Left kidney (tissue), 2 donors: ENCODE results near the gene IST1. TPM values are rescaled to one million over a fixed set of nuclear protein-coding genes. Genes with fewer than 3 reads are reported as not detected.
"Not testable (repeated sequence)": the region's sequence is repeated elsewhere in the genome, so short reads cannot be mapped to it uniquely, and the experiment has no call there.

Experiments used
- DNase-seq: peaks from one replicate; pipeline ENCODE4 v3.0.0-alpha.2; 2013
- polyA plus RNA-seq: library from polyadenylated mRNA; unstranded; fragments of 120-200 nt; gene quantifications from one replicate; pipeline ENCODE4 v1.2.1, GENCODE V29; 2013; ENCODE audit not compliant: insufficient read length

Gene IST1
- polyA plus RNA-seq, 1 donor = 359 TPM

- no peak for DNase-seq
Measured at GRCh38 chr16:71878911-71879310, 16.4 kb upstream of the IST1 start.

- DNase-seq = no peak
Measured at GRCh38 chr16:71880176-71880575, 15.2 kb upstream of the IST1 start.

DNA sequence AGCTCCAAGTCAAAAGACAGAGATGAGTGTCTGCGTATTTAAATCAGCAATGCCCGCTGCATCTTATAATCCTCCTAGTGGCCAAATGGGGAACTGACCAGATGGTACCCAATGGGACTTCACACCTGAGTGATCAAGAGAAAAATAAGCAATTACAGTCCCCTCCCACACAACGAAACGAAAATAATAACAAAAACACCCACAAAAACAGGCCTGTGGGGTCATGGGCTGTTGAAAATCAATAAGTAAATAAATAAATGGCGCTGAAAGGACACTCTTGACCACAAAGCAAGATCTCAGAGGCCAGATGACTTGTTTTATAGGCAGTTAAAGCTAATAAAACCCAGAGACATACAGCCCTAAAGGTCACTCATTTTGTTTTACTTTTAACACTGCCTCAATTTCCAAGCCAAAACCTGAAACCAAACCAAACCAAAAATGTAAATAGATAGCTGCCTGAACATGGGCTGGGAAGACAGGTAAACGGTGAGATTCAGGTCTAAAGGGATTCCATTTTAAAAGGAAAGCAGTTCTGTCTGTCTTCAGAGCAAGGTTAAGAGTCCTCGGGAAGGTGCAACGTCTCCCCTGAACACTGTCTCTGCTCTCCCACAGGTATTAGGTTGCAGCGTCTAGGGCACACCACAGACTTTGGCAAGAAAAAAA lies 12.7 kb upstream of the IST1 start:
- peak; percentile 87 for DNase-seq

GRCh38 chr16:71883168-71883848 lies 12.0 kb upstream of the IST1 start:
- peak; percentile 54 for DNase-seq

- peak; percentile 91 for DNase-seq
Measured at GRCh38 chr16:71883849-71884638, 11.3 kb upstream of the IST1 start, which contains the start of gene ZNF821. Gene ZNF821 (minus strand): TSS chr16:71884182. CDS start chr16:71879946, 4,236 bp downstream.

DNA sequence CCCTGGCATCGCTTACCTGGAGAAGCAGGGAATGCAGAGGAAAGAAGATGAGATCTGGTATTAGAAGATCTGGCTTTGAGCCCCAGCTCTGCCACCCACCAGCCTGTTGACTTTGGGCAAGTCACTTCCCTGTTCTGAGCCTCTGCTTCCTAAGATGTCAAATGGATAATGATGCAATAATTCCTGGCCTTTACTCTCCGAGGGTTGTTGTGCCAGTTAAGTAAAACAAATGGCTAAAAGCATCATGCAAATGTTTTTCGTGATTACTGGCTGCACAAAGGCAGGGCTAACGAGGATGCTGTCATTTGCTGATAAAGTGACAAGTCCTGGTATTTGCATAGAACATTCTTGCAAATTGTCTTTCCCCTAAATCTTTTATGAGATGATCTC lies 10.1 kb upstream of the IST1 start:
- DNase-seq = no peak

- no peak for DNase-seq
Measured at GRCh38 chr16:71889147-71889546, 6.2 kb upstream of the IST1 start.

DNA sequence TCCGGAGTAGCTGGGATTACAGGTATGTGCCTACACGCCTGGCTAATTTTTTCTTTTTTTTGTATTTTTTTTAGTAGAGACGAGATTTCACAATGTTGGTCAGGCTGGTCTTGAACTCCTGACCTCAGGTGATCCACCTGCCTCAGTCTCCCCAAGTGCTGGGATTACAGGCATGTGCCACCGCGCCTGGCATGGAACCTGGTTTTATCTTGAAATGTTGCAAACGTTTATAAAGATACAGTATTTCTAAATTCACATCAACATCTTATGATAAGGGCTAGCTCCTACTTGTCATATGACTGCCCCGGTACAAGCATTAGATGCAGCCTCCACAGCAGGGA lies 1.5 kb upstream of the IST1 start:
- no peak for DNase-seq

DNA sequence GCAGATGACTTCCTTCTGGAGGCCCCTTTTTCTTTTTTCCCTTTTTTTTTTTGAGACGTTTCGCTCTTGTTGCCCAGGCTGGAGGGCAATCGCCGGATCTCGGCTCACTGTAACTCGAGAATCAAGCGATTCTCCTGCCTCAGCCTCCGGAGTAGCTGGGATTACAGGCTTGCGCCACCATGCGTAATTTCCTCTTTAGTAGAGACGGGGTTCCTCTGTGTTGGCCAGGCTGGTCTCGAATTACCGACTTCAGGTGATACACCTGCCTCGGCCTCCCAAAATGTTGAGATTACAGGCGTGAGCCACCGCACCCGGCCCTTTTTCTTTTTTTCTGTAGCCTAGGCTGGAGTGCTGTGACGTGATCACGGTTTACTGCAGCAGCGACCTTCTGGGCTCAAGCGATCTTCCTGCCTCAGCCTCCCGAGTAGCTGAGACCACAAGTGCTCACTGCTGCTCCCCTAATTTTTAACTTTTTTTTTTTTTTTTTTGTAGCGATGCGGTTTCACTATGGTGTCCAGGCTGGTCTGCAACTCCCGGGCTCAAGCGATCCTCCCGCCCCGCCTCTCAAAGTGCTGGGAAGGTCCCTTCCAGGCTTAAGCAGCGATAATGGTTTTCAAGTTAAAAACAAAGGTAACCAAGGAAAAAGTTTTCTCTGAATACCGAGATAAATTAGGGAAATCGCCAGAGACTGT lies 956 bp upstream of the IST1 start:
- peak; percentile 59 for DNase-seq

GRCh38 chr16:71895679-71896365 lies 491 bp downstream of the IST1 start:
- peak; percentile 32 for DNase-seq

- DNase-seq = no peak
Measured at GRCh38 chr16:71896764-71897368, 1.5 kb downstream of the IST1 start.

DNA sequence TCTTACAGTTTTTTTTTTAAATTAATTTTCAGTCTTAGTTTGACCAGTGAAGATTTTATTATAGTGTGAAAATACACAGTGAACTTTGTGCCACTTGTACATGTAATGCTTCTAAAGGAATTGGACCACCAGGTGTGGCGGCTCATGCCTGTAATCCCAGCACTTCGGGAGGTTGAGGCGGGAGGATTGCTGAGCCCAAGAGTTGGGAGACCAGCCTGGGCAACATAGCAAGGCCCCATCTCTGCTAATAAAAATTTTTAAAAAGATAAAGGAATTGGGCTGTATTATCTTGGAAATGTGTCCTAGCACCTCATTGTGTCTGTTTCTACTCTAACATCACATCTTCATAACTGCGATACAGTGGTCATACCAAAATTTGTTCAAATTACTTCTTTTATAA lies 3.8 kb downstream of the IST1 start:
- no peak for DNase-seq

DNA sequence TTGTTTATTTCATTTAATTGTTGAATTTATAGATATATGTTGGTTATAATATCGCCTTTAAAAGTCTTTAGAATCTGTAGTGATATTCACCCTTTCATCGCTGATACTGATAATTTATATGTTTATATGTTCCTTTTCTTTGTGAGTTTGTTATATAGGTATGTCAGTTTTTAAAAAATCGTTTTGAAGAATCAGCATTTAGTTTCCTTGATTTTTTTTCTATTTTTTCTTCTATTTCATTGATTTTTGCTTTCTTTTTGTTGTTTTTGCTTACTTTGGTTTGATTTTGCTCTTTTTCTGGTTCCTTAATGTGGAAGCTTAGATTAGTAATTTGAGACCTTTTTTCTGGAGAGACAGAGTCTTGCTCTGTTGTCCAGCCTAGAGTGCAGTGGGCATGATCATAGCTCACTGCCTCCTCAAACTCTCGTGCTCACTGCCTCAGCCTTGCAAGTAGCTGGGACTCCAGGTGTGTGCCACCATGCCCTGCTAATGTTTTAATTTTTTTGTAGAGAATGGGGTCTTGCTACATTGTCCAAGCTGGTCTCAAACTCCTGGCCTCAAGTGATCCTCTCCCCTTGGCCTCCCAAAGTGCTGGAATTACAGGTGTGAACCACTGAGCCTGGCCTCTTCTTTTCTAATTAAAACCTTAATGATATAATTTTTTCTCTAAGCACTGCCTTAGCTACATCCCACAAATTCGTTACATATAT lies 7.5 kb downstream of the IST1 start:
- no peak for DNase-seq

DNA sequence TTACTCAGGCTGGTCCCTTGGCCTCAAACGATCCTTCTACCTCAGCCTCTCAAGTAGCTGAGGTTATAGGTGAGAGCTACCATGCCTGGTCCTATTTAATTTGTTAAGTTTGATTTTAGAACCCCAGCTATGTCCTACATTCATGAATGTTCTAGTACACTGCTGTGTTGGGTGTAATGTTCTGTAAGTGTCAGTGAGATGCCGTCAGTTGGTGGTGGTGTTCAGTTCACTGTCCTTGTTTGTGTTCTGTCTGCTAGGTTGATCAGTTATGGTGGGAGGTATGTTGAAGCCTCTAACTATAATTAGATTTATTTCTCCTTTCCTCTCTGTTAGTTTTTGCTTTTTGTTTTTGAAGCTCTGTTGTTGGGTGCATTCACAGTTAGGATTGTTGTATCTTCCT lies 8.3 kb downstream of the IST1 start:
- no peak for DNase-seq

DNA sequence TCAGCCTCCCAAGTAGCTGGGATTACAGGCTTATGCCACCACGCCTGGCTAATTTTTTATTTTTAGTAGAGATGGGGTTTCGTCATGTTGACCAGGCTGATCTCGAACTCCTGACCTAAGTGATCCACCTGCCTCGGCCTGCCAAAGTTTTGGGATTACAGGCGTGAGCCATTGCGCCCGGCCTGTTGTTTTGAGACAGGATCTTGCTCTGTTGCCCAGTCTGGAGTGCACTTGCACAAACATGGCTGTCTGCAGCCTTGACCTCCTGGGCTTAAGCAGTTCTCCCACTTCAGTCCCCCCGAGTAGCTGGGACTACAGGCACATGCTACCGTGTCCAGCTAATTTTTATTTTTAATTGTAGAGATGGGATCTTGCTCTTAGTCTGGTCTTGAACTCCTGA lies 8.9 kb downstream of the IST1 start:
- no peak for DNase-seq

DNA sequence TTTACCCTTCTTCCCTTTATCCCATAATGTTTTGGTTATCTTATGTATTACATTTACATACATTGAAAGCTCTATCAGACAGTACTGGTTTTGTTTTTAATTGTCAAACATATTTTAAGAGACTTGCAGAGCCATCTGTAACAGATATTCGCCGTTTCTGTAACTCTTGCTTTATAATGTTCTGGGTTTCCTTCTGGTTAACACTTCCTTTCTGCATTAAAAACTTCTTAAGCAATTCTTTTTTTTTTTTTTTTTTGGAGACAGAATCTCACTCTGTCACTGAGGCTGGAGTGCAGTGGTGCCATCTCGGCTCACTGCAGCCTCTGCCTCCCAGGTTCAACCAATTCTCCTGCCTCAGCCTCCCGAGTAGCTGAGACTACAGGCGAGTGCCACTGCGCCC lies 10.4 kb downstream of the IST1 start:
- DNase-seq = not testable (repeated sequence)

- no peak for DNase-seq
Measured at GRCh38 chr16:71911121-71911520, 15.8 kb downstream of the IST1 start.

- DNase-seq = no peak
Measured at GRCh38 chr16:71912534-71913275, 17.4 kb downstream of the IST1 start.

DNA sequence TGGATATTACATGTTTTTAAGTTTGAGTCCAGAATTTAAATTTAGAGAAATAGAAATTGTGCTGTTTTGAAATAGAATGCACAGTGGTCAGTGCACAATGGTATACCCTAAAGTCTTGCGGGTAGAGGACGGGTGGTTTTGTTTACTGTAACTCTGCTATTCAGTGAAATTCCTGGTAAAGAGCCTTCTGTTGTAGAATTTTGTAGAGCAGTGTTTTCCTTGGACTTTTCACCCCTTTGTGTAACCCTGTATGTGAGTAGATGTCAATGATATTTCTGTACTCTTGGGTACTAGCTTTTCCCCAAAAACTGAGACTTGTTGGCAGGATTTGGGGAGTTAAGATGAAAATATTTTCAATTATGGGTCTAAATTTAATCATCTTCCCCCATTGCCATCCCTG lies 19.5 kb downstream of the IST1 start:
- DNase-seq = no peak

- DNase-seq = no peak
Measured at GRCh38 chr16:71915350-71915749, 20.0 kb downstream of the IST1 start.
